ENCODE results near the gene TMEM214.

- TF ChIP-seq ASH2L (IDR thresholded peaks at IDR 0.05; ENCODE audit: low read length) (no peak), TAF1 (IDR thresholded peaks at IDR 0.05; ENCODE audit: low read depth, low read length) (no peak), JUN (IDR thresholded peaks at IDR 0.05; ENCODE audit: low read depth, low read length) (no peak), CTCF (IDR thresholded peaks at IDR 0.05; ENCODE audit: control extremely low read depth in 1 of 3, insufficient read depth in 1 of 3, low read depth in 1 of 3, low read length in 3 of 3) (no peak), SIX5 (IDR thresholded peaks at IDR 0.05; ENCODE audit: low read depth, low read length) (no peak), MAX (IDR thresholded peaks at IDR 0.05) (no peak), POLR2A (IDR thresholded peaks at IDR 0.05; ENCODE audit: control extremely low read depth in 1 of 2, low read depth in 2 of 2, low read length in 2 of 2) (no peak), EP300 (IDR thresholded peaks at IDR 0.05; ENCODE audit: borderline replicate concordance in 1 of 2, low read depth in 2 of 2, low read length in 2 of 2) (no peak), RAD21 (IDR thresholded peaks at IDR 0.05 in 1 of 2, conservative IDR thresholded peaks at IDR 0.05 in 1 of 2; ENCODE audit: low read depth in 2 of 2, low read length in 2 of 2) (no peak), POU5F1 (IDR thresholded peaks at IDR 0.05; ENCODE audit: low read depth, low read length) (no peak), JUND (IDR thresholded peaks at IDR 0.05; ENCODE audit: low read length) (no peak)
Measured at GRCh38 chr2:27069961-27070618, 37.3 kb downstream of the TMEM214 start.

All from H1 (cell line).